Measurements from ENCODE around the gene TADA3. TPM values are rescaled to one million over a fixed set of nuclear protein-coding genes. Genes with fewer than 3 reads are reported as not detected.
A peak's percentile ranks its signal among the peaks of the same experiment; 100 is the strongest.

The TADA3 gene
- total and polyA plus RNA-seq, 9 of the 15 experiments (the other 6 are each of a cell fraction or from before 2014, with no cell fraction given): 4.1 to 110 (median 74.8) TPM

GRCh38 chr3:9792405-9793160, at the start of gene TADA3, which contains the start of gene ARPC4 (continued):
- TF ChIP-seq ZBTB8A (IDR thresholded peaks at IDR 0.05; ENCODE audit: partially characterized antibody) (no peak), CREB1 (IDR thresholded peaks at IDR 0.05) (peak; percentile 37; the same call in 1 of the 2 replicates), CREB1 (CRISPR knock-in tag; IDR thresholded peaks at IDR 0.05) (no peak), SMAD3 (CRISPR knock-in tag; conservative IDR thresholded peaks at IDR 0.05) (peak; percentile 73), ZNF436 (CRISPR knock-in tag; IDR thresholded peaks at IDR 0.05) (0 out of 2 replicates have a peak, but pooled peaks have one; percentile 3), SRSF3 (IDR thresholded peaks at IDR 0.05; ENCODE audit: insufficient read depth, low read length) (0 out of 2 replicates have a peak, but pooled peaks have one; percentile 52), CREB3 (tag; conservative IDR thresholded peaks at IDR 0.05; ENCODE audit: low read depth) (0 out of 2 replicates have a peak, but pooled peaks have one; percentile 4), POLR2G (IDR thresholded peaks at IDR 0.05; ENCODE audit: low read depth, low read length) (peak; percentile 95), CBX3 (IDR thresholded peaks at IDR 0.05; ENCODE audit: borderline replicate concordance in 1 of 2, low read length in 2 of 2) (0 out of 3 replicates have a peak, but pooled peaks of 1 of the 2 experiments have one; percentile 28), ATF6 (CRISPR knock-in tag; IDR thresholded peaks at IDR 0.05) (0 out of 2 replicates have a peak, but pooled peaks have one; percentile 25), HOXB6 (CRISPR knock-in tag; IDR thresholded peaks at IDR 0.05; ENCODE audit: borderline replicate concordance) (no peak), REST (IDR thresholded peaks at IDR 0.05; ENCODE audit: borderline replicate concordance) (no peak), REST (CRISPR knock-in tag; IDR thresholded peaks at IDR 0.05; ENCODE audit: low read depth) (peak; percentile 56; the same call in 1 of the 2 replicates), KDM4B (IDR thresholded peaks at IDR 0.05; ENCODE audit: borderline replicate concordance in 2 of 2, low read depth in 1 of 2) (peak in 1 of 2 experiments; percentile 42; a peak in 1 of 4 replicates)

Measured in K562 (cell line).